Measurements from ENCODE around the gene FAXDC2.

FAXDC2 gene

GRCh38 chr5:154794525-154795234 is 55.7 kb downstream of the FAXDC2 start:
- FAIRE-seq = no peak

GRCh38 chr5:154793599-154794524 is 56.5 kb downstream of the FAXDC2 start:
- no peak for FAIRE-seq

GRCh38 chr5:154791535-154791934 is 58.9 kb downstream of the FAXDC2 start:
- FAIRE-seq = no peak

- FAIRE-seq = no peak
Measured at GRCh38 chr5:154788212-154788611, 62.2 kb downstream of the FAXDC2 start.

GRCh38 chr5:154786414-154786813 is 64.0 kb downstream of the FAXDC2 start:
- FAIRE-seq = no peak

- FAIRE-seq = no peak
Measured at GRCh38 chr5:154784856-154785255, 65.5 kb downstream of the FAXDC2 start.

- no peak for FAIRE-seq
Measured at GRCh38 chr5:154783774-154784460, 66.5 kb downstream of the FAXDC2 start.

- FAIRE-seq = no peak
Measured at GRCh38 chr5:154782812-154783592, 67.4 kb downstream of the FAXDC2 start.

GRCh38 chr5:154782326-154782725 is 68.1 kb downstream of the FAXDC2 start:
- no peak for FAIRE-seq

- no peak for FAIRE-seq
Measured at GRCh38 chr5:154780128-154780527, 70.3 kb downstream of the FAXDC2 start.

- no peak for FAIRE-seq
Measured at GRCh38 chr5:154779105-154779504, 71.3 kb downstream of the FAXDC2 start.

- no peak for FAIRE-seq
Measured at GRCh38 chr5:154778534-154778933, 71.9 kb downstream of the FAXDC2 start.

- no peak for FAIRE-seq
Measured at GRCh38 chr5:154776167-154776566, 74.2 kb downstream of the FAXDC2 start.

GRCh38 chr5:154773326-154773725 is 77.1 kb downstream of the FAXDC2 start:
- FAIRE-seq = no peak

- no peak for FAIRE-seq
Measured at GRCh38 chr5:154771383-154771901, 79.0 kb downstream of the FAXDC2 start.

- FAIRE-seq = no peak
Measured at GRCh38 chr5:154770111-154770510, 80.3 kb downstream of the FAXDC2 start.

Measured in endometrium (tissue), 2 donors.